ENCODE results near the gene FDCSP. TPM values are rescaled to one million over a fixed set of nuclear protein-coding genes. Genes with fewer than 3 reads are reported as not detected.

Gene FDCSP
- not detected in 5 replicates for total RNA-seq (2022; extraction: Qiagen RNA extraction; ENCODE audit: low read depth)

GRCh38 chr4:70225824-70226223 is at the start of gene FDCSP:
TSS of gene FDCSP (plus strand) at chr4:70226124. CDS start at chr4:70231195, 5,071 bp downstream.

GRCh38 chr4:70195425-70195824 is 30.5 kb upstream of the FDCSP start, which contains the start of gene ODAM:
TSS of gene ODAM (plus strand) at chr4:70195725. CDS start at chr4:70196544, 819 bp downstream.

GRCh38 chr4:70242297-70242696 is 16.4 kb downstream of the FDCSP start, which contains the start of gene CSN3:
TSS of gene CSN3 (plus strand) at chr4:70242597. CDS start at chr4:70244820, 2,223 bp downstream.

Other genes with a start within 250 kb of the FDCSP start
- not detected in 5 replicates for gene STATH, start 230.2 kb upstream of the FDCSP start, total RNA-seq (2022; extraction: Qiagen RNA extraction; ENCODE audit: low read depth)
- gene HTN3, start 197.7 kb upstream of the FDCSP start, total RNA-seq (2022; extraction: Qiagen RNA extraction; ENCODE audit: low read depth): not detected in 5 replicates
- not detected in 5 replicates for gene HTN1, start 175.7 kb upstream of the FDCSP start, total RNA-seq (2022; extraction: Qiagen RNA extraction; ENCODE audit: low read depth)
- not detected in 5 replicates for gene PRR27, start 71.9 kb upstream of the FDCSP start, total RNA-seq (2022; extraction: Qiagen RNA extraction; ENCODE audit: low read depth)
- not detected in 5 replicates for gene ODAM, start 30.4 kb upstream of the FDCSP start, total RNA-seq (2022; extraction: Qiagen RNA extraction; ENCODE audit: low read depth)
- not detected in 5 replicates for gene CSN3, start 16.5 kb downstream of the FDCSP start, total RNA-seq (2022; extraction: Qiagen RNA extraction; ENCODE audit: low read depth)
- not detected in 5 replicates for gene CABS1, start 108.9 kb downstream of the FDCSP start, total RNA-seq (2022; extraction: Qiagen RNA extraction; ENCODE audit: low read depth)
- not detected in 5 replicates for gene SMR3A, start 134.6 kb downstream of the FDCSP start, total RNA-seq (2022; extraction: Qiagen RNA extraction; ENCODE audit: low read depth)
- not detected in 5 replicates for gene SMR3B, start 157.0 kb downstream of the FDCSP start, total RNA-seq (2022; extraction: Qiagen RNA extraction; ENCODE audit: low read depth)
- not detected in 5 replicates for gene OPRPN, start 171.8 kb downstream of the FDCSP start, total RNA-seq (2022; extraction: Qiagen RNA extraction; ENCODE audit: low read depth)
- gene MUC7, start 246.1 kb downstream of the FDCSP start, total RNA-seq (2022; extraction: Qiagen RNA extraction; ENCODE audit: low read depth): not detected in 5 replicates

All from A549 treated with RU486 at 1 μM for 4 hours (cell line).